SU-DHL-6 (cell line): Measurements from ENCODE around the gene KIFC3.

Experiments used
- H2AFZ ChIP-seq: fragments of 200-600 bp; sonication (generic); 2 replicates; pipeline ENCODE4 v1.6.1; 2014; ENCODE audit warnings: low read depth, mild to moderate bottlenecking, moderate library complexity, mixed read lengths, antibody characterized with exemption, low read length; ENCODE audit not compliant: severe bottlenecking
- H3F3A ChIP-seq: fragments of 200-600 bp; shearing (Covaris generic); 2 replicates; pipeline ENCODE4 v1.6.0; 2016; ENCODE audit warnings: antibody characterized with exemption, mild to moderate bottlenecking; ENCODE audit not compliant: insufficient read depth
- H3K27ac ChIP-seq: fragments of 200-600 bp; sonication (generic); 2 replicates; pipeline ENCODE4 v1.5.1; 2016; ENCODE audit warnings: low read depth, mild to moderate bottlenecking, low read length, moderate library complexity, mixed read lengths
- H3K27me3 ChIP-seq: fragments of 200-600 bp; sonication (generic), shearing (Covaris generic); 2 replicates; pipeline ENCODE4 v1.6.0; 2014; ENCODE audit warnings: mild to moderate bottlenecking, low read length
- H3K36me3 ChIP-seq: fragments of 200-600 bp; sonication (generic); 2 replicates; pipeline ENCODE4 v1.6.1; 2014; ENCODE audit warnings: mild to moderate bottlenecking, low read length, mixed read lengths
- H3K4me2 ChIP-seq: fragments of 300-600, 200-600 bp; shearing (Covaris generic), sonication (generic); 2 replicates; pipeline ENCODE4 v1.6.0; 2014; ENCODE audit warnings: low read length, low read depth, mild to moderate bottlenecking; ENCODE audit not compliant: poor library complexity, severe bottlenecking
- H3K4me3 ChIP-seq: fragments of 200-600 bp; sonication (generic); 2 replicates; pipeline ENCODE4 v1.5.1; 2014; ENCODE audit warnings: antibody characterized with exemption, low read length, mild to moderate bottlenecking, mixed read lengths; ENCODE audit not compliant: insufficient read depth, poor library complexity, severe bottlenecking
- H3K79me2 ChIP-seq: fragments of 200-600 bp; sonication (generic); 2 replicates; pipeline ENCODE4 v1.6.1; 2014; ENCODE audit warnings: mild to moderate bottlenecking, low read length, moderate library complexity; ENCODE audit not compliant: insufficient read depth
- H3K9ac ChIP-seq: fragments of 200-600 bp; sonication (generic); 2 replicates; pipeline ENCODE4 v1.7.0; 2014; ENCODE audit warnings: mild to moderate bottlenecking, low read length
- H3K9me2 ChIP-seq: fragments of 200-600 bp; sonication (generic); replicated peaks from 2 replicates; pipeline ENCODE4 v1.6.1; 2014; ENCODE audit warnings: low read length; ENCODE audit not compliant: insufficient read depth
- H3K9me3 ChIP-seq: fragments of 200-600 bp; sonication (generic); 2 replicates; pipeline ENCODE4 v1.6.1; 2014; ENCODE audit warnings: low read length, mixed read lengths; ENCODE audit not compliant: insufficient read depth
- H4K20me1 ChIP-seq: fragments of 200-600 bp; sonication (generic); 2 replicates; pipeline ENCODE4 v1.6.1; 2014; ENCODE audit warnings: low read depth, mild to moderate bottlenecking, antibody characterized with exemption, low read length, moderate library complexity, mixed read lengths
- CTCF ChIP-seq: fragments of 200-600 bp; sonication (generic); IDR thresholded peaks from one replicate; pipeline ENCODE4 v1.5.1; 2017; ENCODE audit warnings: antibody characterized with exemption, mild to moderate bottlenecking, low read length, moderate library complexity; ENCODE audit not compliant: insufficient read depth, poor library complexity, severe bottlenecking
- EZH2phosphoT487 ChIP-seq: fragments of 200-600 bp; sonication (generic), shearing (Covaris generic); conservative IDR thresholded peaks from 2 replicates; pipeline ENCODE4 v1.6.1; 2018; ENCODE audit warnings: mild to moderate bottlenecking, antibody characterized with exemption, low read length, moderate library complexity, mixed read lengths

Gene KIFC3

GRCh38 chr16:57758331-57759117, 43.8 kb downstream of the KIFC3 start:
- no peak overlapping the region for H2AFZ ChIP-seq
- no peaks in the 10 kb centered on the region for H4K20me1 ChIP-seq
- no peaks in the 10 kb centered on the region for H3K79me2 ChIP-seq
- no peaks in the 10 kb centered on the region for H3F3A ChIP-seq
- no peak overlapping the region for H3K4me3 ChIP-seq
- H3K9me3 ChIP-seq: no peaks in the 10 kb centered on the region
- no peak overlapping the region for H3K4me2 ChIP-seq
- no peak for TF ChIP-seq EZH2phosphoT487
- no peak for TF ChIP-seq CTCF
- no peaks in the 10 kb centered on the region for H3K27me3 ChIP-seq
- no peaks in the 10 kb centered on the region for H3K9me2 ChIP-seq
- no peak overlapping the region for H3K9ac ChIP-seq
- no peaks in the 10 kb centered on the region for H3K36me3 ChIP-seq
- H3K27ac ChIP-seq: no peak overlapping the region

GRCh38 chr16:57757883-57758282, 44.4 kb downstream of the KIFC3 start:
- Histone ChIP-seq H3K4me3 (no peak overlapping the region), H3K27ac (no peak overlapping the region), H3K9me2 (no peaks in the 10 kb centered on the region), H3K27me3 (no peaks in the 10 kb centered on the region), H2AFZ (no peak overlapping the region), H3K36me3 (no peaks in the 10 kb centered on the region), H3K9ac (no peak overlapping the region), H3K4me2 (no peak overlapping the region), H4K20me1 (no peaks in the 10 kb centered on the region), H3K9me3 (no peaks in the 10 kb centered on the region), H3K79me2 (no peaks in the 10 kb centered on the region), H3F3A (no peaks in the 10 kb centered on the region)
- TF ChIP-seq CTCF: no peak
- TF ChIP-seq EZH2phosphoT487: no peak

GRCh38 chr16:57757326-57757786, 44.9 kb downstream of the KIFC3 start:
- Histone ChIP-seq H3K36me3 (no peaks in the 10 kb centered on the region), H3K9me3 (no peaks in the 10 kb centered on the region), H3K4me3 (no peak overlapping the region), H3K27ac (no peak overlapping the region), H3K4me2 (no peak overlapping the region), H2AFZ (no peak overlapping the region), H3K9me2 (no peaks in the 10 kb centered on the region), H3K27me3 (no peaks in the 10 kb centered on the region), H3K79me2 (no peaks in the 10 kb centered on the region), H3F3A (no peaks in the 10 kb centered on the region), H3K9ac (no peak overlapping the region), H4K20me1 (no peaks in the 10 kb centered on the region)
- TF ChIP-seq EZH2phosphoT487: no peak
- TF ChIP-seq CTCF: peak; percentile 94
